Prostate gland (tissue), 2 donors: ENCODE results near the gene HMOX2. TPM values are rescaled to one million over a fixed set of nuclear protein-coding genes. Genes with fewer than 3 reads are reported as not detected.

ENCODE experiments used
- DNase-seq: peaks from one replicate; pipeline ENCODE4 v3.0.0-alpha.2; 2019; ENCODE audit warnings: low spot score
- H3K27ac ChIP-seq, 2 donors: fragments of 200-600 bp; sonication (generic); 2 replicates each; pipeline ENCODE4 v1.5.1; 2017 to 2019
- H3K27me3 ChIP-seq: fragments of 200-600 bp; sonication (generic); replicated peaks from 2 replicates; pipeline ENCODE4 v1.5.1; 2019; ENCODE audit not compliant: insufficient read depth
- H3K36me3 ChIP-seq, 2 donors: fragments of 200-600 bp; sonication (generic); 1 replicate in 1 of 2; 2 replicates in 1 of 2; pipeline versions ENCODE4 v1.5.1 to v1.8.1; 2017 to 2019
- H3K4me1 ChIP-seq: fragments of 200-600 bp; sonication (generic); replicated peaks from 2 replicates; pipeline ENCODE4 v1.5.1; 2019
- H3K4me3 ChIP-seq, 2 donors: fragments of 200-600 bp; sonication (generic); 2 replicates each; pipeline ENCODE4 v1.5.1; 2017 to 2019
- H3K9me3 ChIP-seq: fragments of 200-600 bp; sonication (generic); 2 replicates; pipeline ENCODE4 v1.5.1; 2017
- POLR2A ChIP-seq: fragments of 450-650 bp; IDR thresholded peaks from one replicate; pipeline ENCODE4 v1.6.1; 2016; ENCODE audit warnings: antibody characterized with exemption, mild to moderate bottlenecking
- POLR2AphosphoS5 ChIP-seq: sonication (generic); formaldehyde crosslinking; IDR thresholded peaks from one replicate; pipeline ENCODE4 v1.6.1; 2017; ENCODE audit warnings: antibody characterized with exemption
- whole genome bisulfite sequencing: methylation state at CpG from one replicate; pipeline ENCODE4 v1.1.5; 2018; 5-methylcytosine and 5-hydroxymethylcytosine counted together
- intact Hi-C: fragments of 100-400 bp; cut with DNase I; formaldehyde crosslinking; loops from one replicate; pipeline ENCODE4 v1.14.2; 2022
- total RNA-seq, 2 donors: library from RNA; depleted of rRNA; stranded (reverse); fragments of >200 nt; gene quantifications; one replicate each; pipeline ENCODE4 v1.1.0, GENCODE V29; 2016
- TF ChIP-seq, protein P1 (sequence below), 4 experiments: fragments of 200-600 bp in 2 of 4; fragments of 450-650 bp in 2 of 4; sonication (generic) in 2 of 4; IDR thresholded peaks; 1 replicate in 3 of 4; 2 replicates in 1 of 4; pipeline ENCODE4 v1.5.1; 2016 to 2019; ENCODE audit warnings: antibody characterized with exemption in 4 of 4, mild to moderate bottlenecking in 2 of 4, moderate library complexity in 2 of 4

The HMOX2 gene
- total RNA-seq, 2 donors from 2014 or later, result 39.9 to 70.8 TPM

GRCh38 chr16:4531811-4532210 is 55.6 kb downstream of the HMOX2 start:
- DNase-seq, result no peak
- Histone ChIP-seq H3K27ac (no peak overlapping the region), H3K4me1 (no peaks in the 10 kb centered on the region), H3K4me3 (no peak overlapping the region), H3K27me3 (no peaks in the 10 kb centered on the region), H3K9me3 (no peaks in the 10 kb centered on the region), H3K36me3 (no peaks in the 10 kb centered on the region)
- intact Hi-C loops, result no loop called here
- WGBS, result 97% methylated on average over 8 of the region's 8 CpGs
- TF ChIP-seq POLR2A (no peak), POLR2AphosphoS5 (no peak)
- TF ChIP-seq, protein P1, sequence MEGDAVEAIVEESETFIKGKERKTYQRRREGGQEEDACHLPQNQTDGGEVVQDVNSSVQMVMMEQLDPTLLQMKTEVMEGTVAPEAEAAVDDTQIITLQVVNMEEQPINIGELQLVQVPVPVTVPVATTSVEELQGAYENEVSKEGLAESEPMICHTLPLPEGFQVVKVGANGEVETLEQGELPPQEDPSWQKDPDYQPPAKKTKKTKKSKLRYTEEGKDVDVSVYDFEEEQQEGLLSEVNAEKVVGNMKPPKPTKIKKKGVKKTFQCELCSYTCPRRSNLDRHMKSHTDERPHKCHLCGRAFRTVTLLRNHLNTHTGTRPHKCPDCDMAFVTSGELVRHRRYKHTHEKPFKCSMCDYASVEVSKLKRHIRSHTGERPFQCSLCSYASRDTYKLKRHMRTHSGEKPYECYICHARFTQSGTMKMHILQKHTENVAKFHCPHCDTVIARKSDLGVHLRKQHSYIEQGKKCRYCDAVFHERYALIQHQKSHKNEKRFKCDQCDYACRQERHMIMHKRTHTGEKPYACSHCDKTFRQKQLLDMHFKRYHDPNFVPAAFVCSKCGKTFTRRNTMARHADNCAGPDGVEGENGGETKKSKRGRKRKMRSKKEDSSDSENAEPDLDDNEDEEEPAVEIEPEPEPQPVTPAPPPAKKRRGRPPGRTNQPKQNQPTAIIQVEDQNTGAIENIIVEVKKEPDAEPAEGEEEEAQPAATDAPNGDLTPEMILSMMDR (IDR thresholded peaks at IDR 0.05), result no peak

DNA sequence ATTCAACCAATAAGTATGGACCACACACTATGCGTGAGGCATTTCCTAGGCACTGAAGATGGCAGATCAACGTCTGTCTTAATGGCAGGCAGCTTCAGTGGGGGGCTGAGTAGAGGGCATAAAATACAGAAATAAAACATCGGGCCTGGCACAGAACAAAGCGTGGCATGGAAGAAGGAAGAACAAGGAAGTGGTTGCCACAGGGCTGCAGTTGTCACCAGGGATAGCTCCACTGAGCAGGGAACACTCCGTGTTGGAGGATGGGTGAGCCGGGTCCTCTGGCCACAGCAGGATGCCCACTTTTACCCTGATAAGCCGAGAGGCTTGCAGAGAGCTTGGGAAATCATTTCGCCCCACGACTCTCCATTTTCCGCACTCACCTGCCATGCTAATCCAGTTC is 56.0 kb downstream of the HMOX2 start:
- TF ChIP-seq POLR2A (no peak), POLR2AphosphoS5 (no peak)
- TF ChIP-seq, protein P1 (IDR thresholded peaks at IDR 0.05), result no peak
- Histone ChIP-seq H3K27me3 (no peaks in the 10 kb centered on the region), H3K9me3 (no peaks in the 10 kb centered on the region), H3K4me3 (no peak overlapping the region), H3K36me3 (no peaks in the 10 kb centered on the region), H3K4me1 (no peaks in the 10 kb centered on the region), H3K27ac (no peak overlapping the region)
- intact Hi-C loops, result no loop called here
- DNase-seq, result no peak
- 95% methylated on average over 10 of the region's 10 CpGs for WGBS

GRCh38 chr16:4533490-4533889 is 57.3 kb downstream of the HMOX2 start:
- Histone ChIP-seq H3K9me3 (no peaks in the 10 kb centered on the region), H3K36me3 (no peaks in the 10 kb centered on the region), H3K27ac (no peak overlapping the region), H3K4me3 (no peak overlapping the region), H3K27me3 (no peaks in the 10 kb centered on the region), H3K4me1 (no peaks in the 10 kb centered on the region)
- intact Hi-C loops, result no loop called here
- WGBS, result 84% methylated on average over 6 of the region's 6 CpGs
- DNase-seq, result no peak
- TF ChIP-seq POLR2AphosphoS5 (no peak), POLR2A (no peak)
- TF ChIP-seq, protein P1 (IDR thresholded peaks at IDR 0.05), result no peak

DNA sequence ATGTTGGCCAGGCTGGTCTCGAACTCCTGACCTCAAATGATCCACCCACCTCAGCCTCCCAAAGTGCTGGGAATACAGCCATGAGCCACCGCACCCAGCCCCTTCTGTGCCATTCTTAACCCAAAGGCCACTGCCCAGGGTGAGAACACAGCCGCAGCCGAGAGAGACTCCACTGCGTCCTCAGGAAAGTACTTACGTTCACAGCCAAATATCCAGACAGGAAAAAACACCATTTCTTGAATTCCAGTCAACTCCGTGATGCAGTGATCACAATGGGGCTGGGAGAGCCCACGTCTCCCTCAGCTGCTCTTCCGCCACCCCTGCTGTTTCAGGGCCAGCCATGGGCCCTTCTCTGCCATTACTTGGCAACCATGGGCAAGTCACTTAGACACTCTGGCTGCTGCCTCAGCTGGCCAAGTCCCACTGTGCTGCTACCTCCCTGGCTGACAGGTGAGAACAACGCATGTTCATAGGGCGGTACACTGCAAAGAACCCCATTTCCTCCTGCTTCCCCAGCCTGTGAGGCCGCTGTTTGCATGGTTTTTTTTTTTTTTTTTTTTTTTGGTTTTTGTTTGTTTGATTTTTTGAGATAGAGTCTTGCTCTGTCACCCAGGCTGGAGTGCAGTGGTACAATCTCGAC is 58.1 kb downstream of the HMOX2 start:
- 83% methylated on average over 13 of the region's 13 CpGs for WGBS
- Histone ChIP-seq H3K9me3 (no peaks in the 10 kb centered on the region), H3K4me3 (no peak overlapping the region), H3K4me1 (no peaks in the 10 kb centered on the region), H3K36me3 (no peaks in the 10 kb centered on the region), H3K27ac (no peak overlapping the region), H3K27me3 (no peaks in the 10 kb centered on the region)
- intact Hi-C loops, result no loop called here
- no peak for TF ChIP-seq POLR2AphosphoS5
- TF ChIP-seq, protein P1 (IDR thresholded peaks at IDR 0.05), result no peak
- TF ChIP-seq POLR2A, result no peak
- DNase-seq, result no peak

GRCh38 chr16:4535627-4536108 is 59.5 kb downstream of the HMOX2 start:
- DNase-seq, result no peak
- no peaks in the 10 kb centered on the region for H3K4me1 ChIP-seq
- H3K9me3 ChIP-seq, result no peaks in the 10 kb centered on the region
- intact Hi-C loops, result no loop called here
- no peaks in the 10 kb centered on the region for H3K27me3 ChIP-seq
- TF ChIP-seq POLR2A (no peak), POLR2AphosphoS5 (no peak)
- TF ChIP-seq, protein P1 (IDR thresholded peaks at IDR 0.05), result no peak
- no peak overlapping the region for H3K27ac ChIP-seq
- H3K4me3 ChIP-seq, result no peak overlapping the region
- 86% methylated on average over 7 of the region's 7 CpGs for WGBS
- H3K36me3 ChIP-seq, result no peaks in the 10 kb centered on the region
